Activated T-cell treated with anti-CD3 and anti-CD28 coated beads, Interleukin-2, amount 50 U/mL, for 72 hours (primary cell): ENCODE results near the gene STARD5. TPM values are rescaled to one million over a fixed set of nuclear protein-coding genes. Genes with fewer than 3 reads are reported as not detected.

Experiments
- ATAC-seq, 2 donors: fragments of 150-1000 bp; cut with Tn5 transposase; replicated peaks in 1 of 2; 2 replicates each; pipeline ENCODE4 v1.10.0; 2021; ENCODE audit warnings: moderate library complexity in 2 of 2, mild to moderate bottlenecking in 1 of 2
- DNase-seq, 2 donors: peaks; one replicate each; pipeline ENCODE4 v3.0.0; 2021 to 2022; ENCODE audit warnings: mixed read lengths in 1 of 2
- H3K27ac Mint-ChIP-seq: one replicate; pipeline ENCODE4 v1.8.0; 2022; ENCODE audit warnings: mild to moderate bottlenecking, moderate library complexity, mixed read lengths
- H3K27me3 Mint-ChIP-seq: one replicate; pipeline ENCODE4 v1.8.0; 2022; ENCODE audit warnings: low read depth, mixed read lengths
- H3K36me3 Mint-ChIP-seq, 2 donors: one replicate each; pipeline ENCODE4 v1.8.0; 2022; ENCODE audit warnings: mixed read lengths in 2 of 2, mild to moderate bottlenecking in 1 of 2; ENCODE audit not compliant: insufficient read depth in 2 of 2
- H3K4me1 Mint-ChIP-seq: one replicate; pipeline ENCODE4 v1.8.0; 2022; ENCODE audit warnings: low read depth, mixed read lengths
- H3K4me3 Mint-ChIP-seq, 2 donors: one replicate each; pipeline ENCODE4 v1.8.0; 2022; ENCODE audit warnings: mild to moderate bottlenecking in 2 of 2, mixed read lengths in 2 of 2, moderate library complexity in 2 of 2
- H3K9me3 Mint-ChIP-seq, 2 donors: one replicate each; pipeline ENCODE4 v1.8.0; 2022; ENCODE audit warnings: mixed read lengths in 2 of 2
- total RNA-seq, 2 donors: library from RNA; stranded (reverse); gene quantifications; one replicate each; pipeline ENCODE4 v1.2.3, GENCODE V29; 2022

STARD5 gene
- total RNA-seq, 2 donors from 2014 or later, result 9.0 to 10.3 TPM

- H3K4me3 Mint-ChIP-seq, result peak overlapping the region in 1 of 2 donors; percentile 31
- H3K4me1 Mint-ChIP-seq, result peaks cover 55% of the 10 kb centered on the region
- peaks cover 6 to 13% of the 10 kb centered on the region in 2 donors for H3K36me3 Mint-ChIP-seq
- H3K9me3 Mint-ChIP-seq, result no peaks in the 10 kb centered on the region
- ATAC-seq, result peak; percentile 76 to 89
- H3K27me3 Mint-ChIP-seq, result no peaks in the 10 kb centered on the region
- peak overlapping the region; percentile 35 for H3K27ac Mint-ChIP-seq
- peak; percentile 57 to 61 for DNase-seq
Observed at GRCh38 chr15:81315452-81316175, 8.3 kb downstream of the STARD5 start.

GRCh38 chr15:81314378-81314777, 9.6 kb downstream of the STARD5 start:
- peaks cover 8 to 14% of the 10 kb centered on the region in 2 donors for H3K36me3 Mint-ChIP-seq
- no peaks in the 10 kb centered on the region for H3K9me3 Mint-ChIP-seq
- DNase-seq (no peak), ATAC-seq (no peak)
- no peak overlapping the region for H3K27ac Mint-ChIP-seq
- H3K27me3 Mint-ChIP-seq, result no peaks in the 10 kb centered on the region
- H3K4me3 Mint-ChIP-seq, result no peak overlapping the region
- peaks cover 57% of the 10 kb centered on the region for H3K4me1 Mint-ChIP-seq

- DNase-seq (no peak), ATAC-seq (no peak)
- Mint-ChIP-seq H3K4me3 (no peak overlapping the region), H3K9me3 (no peaks in the 10 kb centered on the region), H3K27ac (no peak overlapping the region), H3K4me1 (peaks cover 62% of the 10 kb centered on the region), H3K36me3 (peaks cover 13 to 20% of the 10 kb centered on the region in 2 donors), H3K27me3 (no peaks in the 10 kb centered on the region)
Observed at GRCh38 chr15:81313686-81314085, 10.3 kb downstream of the STARD5 start.

- Mint-ChIP-seq H3K4me3 (no peak overlapping the region), H3K27me3 (no peaks in the 10 kb centered on the region), H3K4me1 (peaks cover 64% of the 10 kb centered on the region), H3K27ac (no peak overlapping the region), H3K36me3 (peaks cover 14 to 16% of the 10 kb centered on the region in 2 donors), H3K9me3 (no peaks in the 10 kb centered on the region)
- ATAC-seq (no peak), DNase-seq (no peak)
Observed at GRCh38 chr15:81312790-81313543, 11.0 kb downstream of the STARD5 start.

- DNase-seq (no peak), ATAC-seq (no peak)
- peaks cover 73% of the 10 kb centered on the region for H3K4me1 Mint-ChIP-seq
- H3K27me3 Mint-ChIP-seq, result no peaks in the 10 kb centered on the region
- H3K27ac Mint-ChIP-seq, result no peak overlapping the region
- H3K9me3 Mint-ChIP-seq, result no peaks in the 10 kb centered on the region
- no peak overlapping the region for H3K4me3 Mint-ChIP-seq
- H3K36me3 Mint-ChIP-seq, result peaks cover 14 to 18% of the 10 kb centered on the region in 2 donors
Observed at GRCh38 chr15:81311752-81312464, 12.0 kb downstream of the STARD5 start.

GRCh38 chr15:81310480-81310879, 13.5 kb downstream of the STARD5 start:
- Mint-ChIP-seq H3K27ac (no peak overlapping the region), H3K4me3 (no peak overlapping the region), H3K36me3 (peaks cover 21 to 33% of the 10 kb centered on the region in 2 donors), H3K4me1 (peaks cover 75% of the 10 kb centered on the region), H3K9me3 (no peaks in the 10 kb centered on the region), H3K27me3 (no peaks in the 10 kb centered on the region)
- ATAC-seq (no peak), DNase-seq (no peak)

- Mint-ChIP-seq H3K4me3 (no peak overlapping the region), H3K9me3 (no peaks in the 10 kb centered on the region), H3K27ac (no peak overlapping the region), H3K36me3 (peaks cover 21 to 36% of the 10 kb centered on the region in 2 donors), H3K27me3 (no peaks in the 10 kb centered on the region), H3K4me1 (peaks cover 75% of the 10 kb centered on the region)
- ATAC-seq (no peak), DNase-seq (no peak)
Observed at GRCh38 chr15:81309647-81310450, 14.1 kb downstream of the STARD5 start.

GRCh38 chr15:81308260-81308659, 15.7 kb downstream of the STARD5 start:
- no peak for ATAC-seq

GRCh38 chr15:81304226-81304625, 19.7 kb downstream of the STARD5 start:
- Mint-ChIP-seq H3K9me3 (no peaks in the 10 kb centered on the region), H3K36me3 (peaks cover 34 to 69% of the 10 kb centered on the region in 2 donors), H3K27me3 (no peaks in the 10 kb centered on the region), H3K27ac (peak overlapping the region; percentile 94), H3K4me1 (peaks cover 94% of the 10 kb centered on the region), H3K4me3 (peak overlapping the region; percentile 96 to 98)
- peak in 1 of 2 donors; percentile 20 for ATAC-seq
- DNase-seq, result no peak

More at GRCh38 chr15:81308260-81308659, 15.7 kb downstream of the STARD5 start:
- no peak for DNase-seq
- H3K27me3 Mint-ChIP-seq, result no peaks in the 10 kb centered on the region
- no peak overlapping the region for H3K27ac Mint-ChIP-seq
- H3K4me3 Mint-ChIP-seq, result no peak overlapping the region
- H3K36me3 Mint-ChIP-seq, result peaks cover 26 to 51% of the 10 kb centered on the region in 2 donors
- peaks cover 81% of the 10 kb centered on the region for H3K4me1 Mint-ChIP-seq
- H3K9me3 Mint-ChIP-seq, result no peaks in the 10 kb centered on the region

- H3K9me3 Mint-ChIP-seq, result no peaks in the 10 kb centered on the region
- H3K27ac Mint-ChIP-seq, result peak overlapping the region; percentile 94
- ATAC-seq (no peak), DNase-seq (no peak)
- no peaks in the 10 kb centered on the region for H3K27me3 Mint-ChIP-seq
- H3K4me3 Mint-ChIP-seq, result peak overlapping the region; percentile 96 to 98
- H3K36me3 Mint-ChIP-seq, result peaks cover 31 to 63% of the 10 kb centered on the region in 2 donors
- peaks cover 91% of the 10 kb centered on the region for H3K4me1 Mint-ChIP-seq
Observed at GRCh38 chr15:81303244-81304225, 20.4 kb downstream of the STARD5 start.

GRCh38 chr15:81302701-81303109, 21.2 kb downstream of the STARD5 start:
- no peak for DNase-seq
- Mint-ChIP-seq H3K27ac (peak overlapping the region; percentile 94), H3K4me3 (peak overlapping the region; percentile 96 to 98), H3K4me1 (peaks cover 93% of the 10 kb centered on the region), H3K9me3 (no peaks in the 10 kb centered on the region), H3K27me3 (no peaks in the 10 kb centered on the region), H3K36me3 (peaks cover 31 to 61% of the 10 kb centered on the region in 2 donors)
- ATAC-seq, result peak in 1 of 2 donors; percentile 19
